HepG2 (cell line): ENCODE results near the gene SGSH. TPM values are rescaled to one million over a fixed set of nuclear protein-coding genes. Genes with fewer than 3 reads are reported as not detected.

Experiments used
- ARID2 ChIP-seq: sonication (generic); formaldehyde crosslinking; IDR thresholded peaks from 2 replicates; pipeline ENCODE4 v1.8.1; 2022; ENCODE audit warnings: mild to moderate bottlenecking, missing genetic modification reagents, borderline replicate concordance
- HDAC6 ChIP-seq: fragments of 200-600 bp; sonication (generic); IDR thresholded peaks from 2 replicates; pipeline ENCODE4 v1.7.0; 2017; ENCODE audit warnings: mild to moderate bottlenecking, antibody characterized with exemption, low read length, low read depth
- HNRNPLL ChIP-seq: fragments of 200-400 bp; formaldehyde crosslinking; IDR thresholded peaks from 2 replicates; pipeline ENCODE4 v1.6.1; 2017; ENCODE audit warnings: mild to moderate bottlenecking, low read depth, low read length; ENCODE audit not compliant: poor library complexity, severe bottlenecking
- KAT7 ChIP-seq: IDR thresholded peaks from 2 replicates; pipeline ENCODE4 v1.6.1; 2018; ENCODE audit warnings: borderline replicate concordance, missing compliant biosample characterization
- KDM2A ChIP-seq: sonication (generic); formaldehyde crosslinking; IDR thresholded peaks from 2 replicates; pipeline ENCODE4 v1.4.0; 2020; ENCODE audit warnings: low read depth, missing genetic modification reagents, borderline replicate concordance
- KDM5B ChIP-seq: sonication (generic); formaldehyde crosslinking; IDR thresholded peaks from 2 replicates; pipeline ENCODE4 v1.4.0; 2020; ENCODE audit warnings: missing genetic modification reagents, mild to moderate bottlenecking, borderline replicate concordance
- KLF12 ChIP-seq: sonication (generic); formaldehyde crosslinking; IDR thresholded peaks from 2 replicates; pipeline ENCODE4 v1.4.0; 2020; ENCODE audit warnings: missing genetic modification reagents, borderline replicate concordance
- MIER2 ChIP-seq: IDR thresholded peaks from 2 replicates; pipeline ENCODE4 v1.6.1; 2016; ENCODE audit warnings: missing biosample characterization, missing genetic modification reagents
- ONECUT2 ChIP-seq: sonication (generic); formaldehyde crosslinking; IDR thresholded peaks from 2 replicates; pipeline ENCODE4 v1.4.0; 2020; ENCODE audit warnings: missing genetic modification reagents
- PITX1 ChIP-seq: sonication (generic); formaldehyde crosslinking; IDR thresholded peaks from 2 replicates; pipeline ENCODE4 v1.5.1; 2020; ENCODE audit warnings: mild to moderate bottlenecking, missing genetic modification reagents
- POGZ ChIP-seq: sonication (generic); formaldehyde crosslinking; IDR thresholded peaks from 2 replicates; pipeline ENCODE4 v1.4.0; 2020; ENCODE audit warnings: mild to moderate bottlenecking, missing genetic modification reagents
- SSRP1 ChIP-seq: IDR thresholded peaks from 2 replicates; pipeline ENCODE4 v1.6.1; 2016; ENCODE audit warnings: control low read depth
- TAF1 ChIP-seq: sonication (generic); formaldehyde crosslinking; IDR thresholded peaks from 2 replicates; pipeline ENCODE4 v1.4.0; 2020; ENCODE audit warnings: missing genetic modification reagents
- ZFP36L2 ChIP-seq: sonication (generic); formaldehyde crosslinking; IDR thresholded peaks from 2 replicates; pipeline ENCODE4 v1.4.0; 2020; ENCODE audit warnings: missing genetic modification reagents
- ZMYM2 ChIP-seq: sonication (generic); formaldehyde crosslinking; IDR thresholded peaks from 2 replicates; pipeline ENCODE4 v1.8.0; 2022; ENCODE audit warnings: mild to moderate bottlenecking, missing genetic modification reagents
- ZNF605 ChIP-seq: sonication (generic); formaldehyde crosslinking; IDR thresholded peaks from 2 replicates; pipeline ENCODE4 v1.8.0; 2022; ENCODE audit warnings: mild to moderate bottlenecking, missing genetic modification reagents
- ZNF83 ChIP-seq: sonication (generic); formaldehyde crosslinking; IDR thresholded peaks from 2 replicates; pipeline ENCODE4 v1.4.0; 2020; ENCODE audit warnings: missing genetic modification reagents, mild to moderate bottlenecking, borderline replicate concordance
- polyA plus RNA-seq, 8 experiments: library from polyadenylated mRNA; depleted of rRNA in 3 of 8; stranded (reverse) in 7 of 8; unstranded in 1 of 8; fragments of >200 nt; fragmentation: Illumina TruSeq in 4 of 8; extraction: Trizol in 4 of 8; gene quantifications; 2 replicates each; pipeline versions ENCODE4 v1.2.1 to v1.2.3, GENCODE V29; 2011 to 2016; ENCODE audit warnings: low read depth in 4 of 8, missing spikeins in 1 of 8, mixed read lengths in 1 of 8; ENCODE audit not compliant: insufficient read depth in 1 of 8
- total RNA-seq, 5 experiments: library from RNA; depleted of rRNA; stranded (reverse); fragments of >200 nt; fragmentation: Illumina TruSeq; extraction: Trizol; gene quantifications; 2 replicates each; pipeline ENCODE4 v1.2.3, GENCODE V29; 2016; ENCODE audit warnings: low read depth in 1 of 5
- TF ChIP-seq, protein P1 (sequence below): sonication (generic); formaldehyde crosslinking; IDR thresholded peaks from 2 replicates; pipeline ENCODE4 v1.8.0; 2022; ENCODE audit warnings: mild to moderate bottlenecking, missing genetic modification reagents
- TF ChIP-seq, protein P2 (sequence below): sonication (generic); formaldehyde crosslinking; IDR thresholded peaks from 2 replicates; pipeline ENCODE4 v1.4.0; 2020; ENCODE audit warnings: missing genetic modification reagents, mild to moderate bottlenecking, borderline replicate concordance
- TF ChIP-seq, protein P3 (sequence below): sonication (generic); formaldehyde crosslinking; IDR thresholded peaks from 2 replicates; pipeline ENCODE4 v1.4.0; 2020; ENCODE audit warnings: missing genetic modification reagents, mild to moderate bottlenecking, borderline replicate concordance
- TF ChIP-seq, protein P4 (sequence below): IDR thresholded peaks from 2 replicates; pipeline ENCODE4 v1.6.1; 2016; ENCODE audit warnings: control low read depth

Gene SGSH
- total and polyA plus RNA-seq, 2 of the 13 experiments (the other 11 are each of a cell fraction or from before 2014, with no cell fraction given) = 12.2 to 17.6 TPM

DNA sequence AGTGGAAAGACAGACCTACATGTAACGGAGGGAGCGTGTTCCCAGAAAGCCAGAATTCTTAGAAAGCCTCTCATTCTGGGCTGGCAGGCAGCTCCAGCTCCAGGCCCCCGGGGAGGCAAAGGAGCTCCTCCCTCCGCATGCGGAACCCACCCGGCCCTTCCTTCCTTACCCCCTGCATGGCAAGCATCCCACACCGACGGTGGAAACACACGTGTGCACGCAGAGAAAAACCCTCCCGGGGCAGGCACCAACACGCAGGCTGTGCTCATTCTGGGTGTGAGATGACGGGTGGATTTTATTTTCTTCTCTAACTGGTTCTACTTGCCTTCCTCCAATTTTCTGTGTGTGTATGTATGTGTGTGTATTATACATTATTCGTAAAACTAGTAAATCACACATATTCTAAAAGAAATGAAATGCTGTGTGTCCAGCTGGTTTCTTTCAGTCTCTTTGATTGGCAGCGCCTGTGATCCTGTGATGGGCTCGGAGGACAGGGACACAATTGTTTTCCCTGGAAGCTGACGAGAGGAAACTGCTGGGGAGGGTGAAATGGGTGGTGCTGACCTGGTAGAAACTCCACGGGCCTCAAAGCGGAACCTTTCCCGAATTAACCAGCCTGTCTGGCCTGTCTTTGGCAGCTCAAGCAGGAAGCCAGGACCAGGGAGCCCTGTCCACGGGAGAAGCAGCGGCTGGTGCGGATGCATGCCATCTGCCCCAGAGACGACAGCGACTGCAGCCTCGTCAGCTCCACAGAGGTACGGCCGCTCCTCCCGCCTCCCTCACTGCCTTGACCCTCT, 28.1 kb downstream of the SGSH start (continued):
- TF ChIP-seq, protein P1, sequence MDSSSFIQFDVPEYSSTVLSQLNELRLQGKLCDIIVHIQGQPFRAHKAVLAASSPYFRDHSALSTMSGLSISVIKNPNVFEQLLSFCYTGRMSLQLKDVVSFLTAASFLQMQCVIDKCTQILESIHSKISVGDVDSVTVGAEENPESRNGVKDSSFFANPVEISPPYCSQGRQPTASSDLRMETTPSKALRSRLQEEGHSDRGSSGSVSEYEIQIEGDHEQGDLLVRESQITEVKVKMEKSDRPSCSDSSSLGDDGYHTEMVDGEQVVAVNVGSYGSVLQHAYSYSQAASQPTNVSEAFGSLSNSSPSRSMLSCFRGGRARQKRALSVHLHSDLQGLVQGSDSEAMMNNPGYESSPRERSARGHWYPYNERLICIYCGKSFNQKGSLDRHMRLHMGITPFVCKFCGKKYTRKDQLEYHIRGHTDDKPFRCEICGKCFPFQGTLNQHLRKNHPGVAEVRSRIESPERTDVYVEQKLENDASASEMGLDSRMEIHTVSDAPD (CRISPR knock-in tag) = no peak
- TF ChIP-seq PITX1 (CRISPR knock-in tag) (no peak), KAT7 (CRISPR knock-in tag) (no peak), ZMYM2 (no peak), POGZ (no peak), KDM5B (CRISPR knock-in tag) (no peak), ZFP36L2 (CRISPR knock-in tag) (no peak), SSRP1 (CRISPR knock-in tag) (no peak), ZNF605 (CRISPR knock-in tag) (0 out of 2 replicates have a peak, but pooled peaks have one; percentile 52), HDAC6 (no peak), HNRNPLL (no peak), ZNF83 (CRISPR knock-in tag) (no peak), KDM2A (CRISPR knock-in tag) (0 out of 2 replicates have a peak, but pooled peaks have one; percentile 33), TAF1 (CRISPR knock-in tag) (no peak), KLF12 (CRISPR knock-in tag) (no peak), ARID2 (CRISPR knock-in tag) (no peak), ONECUT2 (CRISPR knock-in tag) (no peak), MIER2 (no peak)
- TF ChIP-seq, protein P2, sequence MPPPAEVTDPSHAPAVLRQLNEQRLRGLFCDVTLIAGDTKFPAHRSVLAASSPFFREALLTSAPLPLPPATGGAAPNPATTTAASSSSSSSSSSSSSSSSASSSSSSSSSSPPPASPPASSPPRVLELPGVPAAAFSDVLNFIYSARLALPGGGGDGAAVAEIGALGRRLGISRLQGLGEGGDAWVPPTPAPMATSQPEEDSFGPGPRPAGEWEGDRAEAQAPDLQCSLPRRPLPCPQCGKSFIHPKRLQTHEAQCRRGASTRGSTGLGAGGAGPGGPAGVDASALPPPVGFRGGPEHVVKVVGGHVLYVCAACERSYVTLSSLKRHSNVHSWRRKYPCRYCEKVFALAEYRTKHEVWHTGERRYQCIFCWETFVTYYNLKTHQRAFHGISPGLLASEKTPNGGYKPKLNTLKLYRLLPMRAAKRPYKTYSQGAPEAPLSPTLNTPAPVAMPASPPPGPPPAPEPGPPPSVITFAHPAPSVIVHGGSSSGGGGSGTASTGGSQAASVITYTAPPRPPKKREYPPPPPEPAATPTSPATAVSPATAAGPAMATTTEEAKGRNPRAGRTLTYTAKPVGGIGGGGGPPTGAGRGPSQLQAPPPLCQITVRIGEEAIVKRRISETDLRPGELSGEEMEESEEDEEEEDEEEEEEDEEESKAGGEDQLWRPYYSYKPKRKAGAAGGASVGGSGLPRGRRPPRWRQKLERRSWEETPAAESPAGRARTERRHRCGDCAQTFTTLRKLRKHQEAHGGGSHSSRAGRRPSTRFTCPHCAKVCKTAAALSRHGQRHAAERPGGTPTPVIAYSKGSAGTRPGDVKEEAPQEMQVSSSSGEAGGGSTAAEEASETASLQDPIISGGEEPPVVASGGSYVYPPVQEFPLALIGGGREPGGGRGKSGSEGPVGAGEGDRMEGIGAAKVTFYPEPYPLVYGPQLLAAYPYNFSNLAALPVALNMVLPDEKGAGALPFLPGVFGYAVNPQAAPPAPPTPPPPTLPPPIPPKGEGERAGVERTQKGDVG (CRISPR knock-in tag) = no peak
- TF ChIP-seq, protein P3, sequence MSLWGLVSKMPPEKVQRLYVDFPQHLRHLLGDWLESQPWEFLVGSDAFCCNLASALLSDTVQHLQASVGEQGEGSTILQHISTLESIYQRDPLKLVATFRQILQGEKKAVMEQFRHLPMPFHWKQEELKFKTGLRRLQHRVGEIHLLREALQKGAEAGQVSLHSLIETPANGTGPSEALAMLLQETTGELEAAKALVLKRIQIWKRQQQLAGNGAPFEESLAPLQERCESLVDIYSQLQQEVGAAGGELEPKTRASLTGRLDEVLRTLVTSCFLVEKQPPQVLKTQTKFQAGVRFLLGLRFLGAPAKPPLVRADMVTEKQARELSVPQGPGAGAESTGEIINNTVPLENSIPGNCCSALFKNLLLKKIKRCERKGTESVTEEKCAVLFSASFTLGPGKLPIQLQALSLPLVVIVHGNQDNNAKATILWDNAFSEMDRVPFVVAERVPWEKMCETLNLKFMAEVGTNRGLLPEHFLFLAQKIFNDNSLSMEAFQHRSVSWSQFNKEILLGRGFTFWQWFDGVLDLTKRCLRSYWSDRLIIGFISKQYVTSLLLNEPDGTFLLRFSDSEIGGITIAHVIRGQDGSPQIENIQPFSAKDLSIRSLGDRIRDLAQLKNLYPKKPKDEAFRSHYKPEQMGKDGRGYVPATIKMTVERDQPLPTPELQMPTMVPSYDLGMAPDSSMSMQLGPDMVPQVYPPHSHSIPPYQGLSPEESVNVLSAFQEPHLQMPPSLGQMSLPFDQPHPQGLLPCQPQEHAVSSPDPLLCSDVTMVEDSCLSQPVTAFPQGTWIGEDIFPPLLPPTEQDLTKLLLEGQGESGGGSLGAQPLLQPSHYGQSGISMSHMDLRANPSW = no peak
- TF ChIP-seq, protein P4, sequence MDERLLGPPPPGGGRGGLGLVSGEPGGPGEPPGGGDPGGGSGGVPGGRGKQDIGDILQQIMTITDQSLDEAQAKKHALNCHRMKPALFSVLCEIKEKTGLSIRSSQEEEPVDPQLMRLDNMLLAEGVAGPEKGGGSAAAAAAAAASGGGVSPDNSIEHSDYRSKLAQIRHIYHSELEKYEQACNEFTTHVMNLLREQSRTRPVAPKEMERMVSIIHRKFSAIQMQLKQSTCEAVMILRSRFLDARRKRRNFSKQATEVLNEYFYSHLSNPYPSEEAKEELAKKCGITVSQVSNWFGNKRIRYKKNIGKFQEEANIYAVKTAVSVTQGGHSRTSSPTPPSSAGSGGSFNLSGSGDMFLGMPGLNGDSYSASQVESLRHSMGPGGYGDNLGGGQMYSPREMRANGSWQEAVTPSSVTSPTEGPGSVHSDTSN (CRISPR knock-in tag) = peak; percentile 67
